ENCODE measurements around the gene SCLT1. TPM values are rescaled to one million over a fixed set of nuclear protein-coding genes. Genes with fewer than 3 reads are reported as not detected.

The SCLT1 gene
- total and polyA plus RNA-seq, 2 of the 13 experiments (the other 11 are each of a cell fraction or from before 2014, with no cell fraction given) = 1.5 to 8.7 TPM

- TF ChIP-seq TFE3 (CRISPR knock-in tag; IDR thresholded peaks at IDR 0.05) = no peak
- TF ChIP-seq ISL2 (CRISPR knock-in tag; IDR thresholded peaks at IDR 0.05) = peak; percentile 38; the same call in 1 of the 2 replicates
- TF ChIP-seq ZNF674 (CRISPR knock-in tag; IDR thresholded peaks at IDR 0.05; ENCODE audit: low read depth) = no peak
- no peak for TF ChIP-seq EP300 (IDR thresholded peaks at IDR 0.05; ENCODE audit: low read depth in 2 of 2, low read length in 2 of 2)
- TF ChIP-seq EP300 (CRISPR knock-in tag; IDR thresholded peaks at IDR 0.05; ENCODE audit: borderline replicate concordance) = no peak
- 0 out of 2 replicates have a peak, but pooled peaks have one; percentile 60 for TF ChIP-seq ZNF333 (CRISPR knock-in tag; IDR thresholded peaks at IDR 0.05; ENCODE audit: borderline replicate concordance)
- peak; percentile 93 for TF ChIP-seq KDM5B (CRISPR knock-in tag; IDR thresholded peaks at IDR 0.05; ENCODE audit: borderline replicate concordance)
- TF ChIP-seq FOXP4 (CRISPR knock-in tag; IDR thresholded peaks at IDR 0.05) = no peak
- TF ChIP-seq REPIN1 (CRISPR knock-in tag; IDR thresholded peaks at IDR 0.05; ENCODE audit: borderline replicate concordance, low read depth) = peak; percentile 80
- peak; percentile 58; the same call in 1 of the 2 replicates for TF ChIP-seq NCOR1 (IDR thresholded peaks at IDR 0.05; ENCODE audit: borderline replicate concordance, low read length)
- TF ChIP-seq ZMYM4 (CRISPR knock-in tag; IDR thresholded peaks at IDR 0.05) = peak; percentile 99
- TF ChIP-seq CEBPZ (IDR thresholded peaks at IDR 0.05; ENCODE audit: low read length) = no peak
- no peak for TF ChIP-seq ZNF552 (CRISPR knock-in tag; IDR thresholded peaks at IDR 0.05; ENCODE audit: borderline replicate concordance)
- TF ChIP-seq, protein P1, sequence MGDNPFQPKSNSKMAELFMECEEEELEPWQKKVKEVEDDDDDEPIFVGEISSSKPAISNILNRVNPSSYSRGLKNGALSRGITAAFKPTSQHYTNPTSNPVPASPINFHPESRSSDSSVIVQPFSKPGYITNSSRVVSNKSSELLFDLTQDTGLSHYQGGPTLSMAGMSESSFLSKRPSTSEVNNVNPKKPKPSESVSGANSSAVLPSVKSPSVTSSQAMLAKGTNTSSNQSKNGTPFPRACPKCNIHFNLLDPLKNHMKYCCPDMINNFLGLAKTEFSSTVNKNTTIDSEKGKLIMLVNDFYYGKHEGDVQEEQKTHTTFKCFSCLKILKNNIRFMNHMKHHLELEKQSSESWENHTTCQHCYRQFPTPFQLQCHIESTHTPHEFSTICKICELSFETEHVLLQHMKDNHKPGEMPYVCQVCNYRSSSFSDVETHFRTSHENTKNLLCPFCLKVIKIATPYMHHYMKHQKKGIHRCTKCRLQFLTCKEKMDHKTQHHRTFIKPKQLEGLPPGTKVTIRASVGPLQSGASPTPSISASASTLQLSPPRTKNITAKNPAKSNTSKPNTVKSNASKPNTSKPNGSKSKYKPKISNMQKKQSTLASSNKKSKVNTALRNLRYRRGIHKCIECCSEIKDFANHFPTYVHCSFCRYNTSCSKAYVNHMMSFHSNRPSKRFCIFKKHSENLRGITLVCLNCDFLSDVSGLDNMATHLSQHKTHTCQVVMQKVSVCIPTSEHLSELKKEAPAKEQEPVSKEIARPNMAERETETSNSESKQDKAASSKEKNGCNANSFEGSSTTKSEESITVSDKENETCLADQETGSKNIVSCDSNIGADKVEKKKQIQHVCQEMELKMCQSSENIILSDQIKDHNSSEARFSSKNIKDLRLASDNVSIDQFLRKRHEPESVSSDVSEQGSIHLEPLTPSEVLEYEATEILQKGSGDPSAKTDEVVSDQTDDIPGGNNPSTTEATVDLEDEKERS (CRISPR knock-in tag; IDR thresholded peaks at IDR 0.05) = no peak
- no peak for TF ChIP-seq RELA (CRISPR knock-in tag; IDR thresholded peaks at IDR 0.05)
- peak; percentile 67; the same call in 1 of the 2 replicates for TF ChIP-seq DNMT1 (CRISPR knock-in tag; IDR thresholded peaks at IDR 0.05)
- TF ChIP-seq ZNF766 (CRISPR knock-in tag; IDR thresholded peaks at IDR 0.05; ENCODE audit: borderline replicate concordance) = no peak
Measured at GRCh38 chr4:129093191-129093920, at the start of gene SCLT1 (continued).

All from HepG2 (cell line).